Smooth muscle cell (in vitro differentiated cells): ENCODE results near the gene PIP4K2C. TPM values are rescaled to one million over a fixed set of nuclear protein-coding genes. Genes with fewer than 3 reads are reported as not detected.

Source experiments
- DNase-seq: peaks from one replicate; lab custom pipeline; 2025; ENCODE audit not compliant: unreplicated experiment; lab: John Stamatoyannopoulos, UW
- H2AFZ ChIP-seq: fragments of 200-600 bp; sonication (generic); 2 replicates; pipeline ENCODE4 v1.6.0; 2016; ENCODE audit warnings: antibody characterized with exemption, low read depth, mild to moderate bottlenecking
- H3F3A ChIP-seq: fragments of 200-600 bp; sonication (generic); 2 replicates; pipeline ENCODE4 v1.6.0; 2017; ENCODE audit warnings: antibody characterized with exemption, low read depth
- H3K27ac ChIP-seq: fragments of 200-600 bp; sonication (generic); 2 replicates; pipeline ENCODE4 v1.5.1; 2016; ENCODE audit warnings: low read depth, mild to moderate bottlenecking
- H3K27me3 ChIP-seq: fragments of 200-600 bp; sonication (generic); 2 replicates; pipeline ENCODE4 v1.6.1; 2016; ENCODE audit warnings: low read depth, mild to moderate bottlenecking
- H3K36me3 ChIP-seq: fragments of 200-600 bp; sonication (generic); 2 replicates; pipeline ENCODE4 v1.5.1; 2016; ENCODE audit warnings: low read depth
- H3K4me1 ChIP-seq: fragments of 200-600 bp; sonication (generic); 2 replicates; pipeline ENCODE4 v1.5.1; 2016; ENCODE audit warnings: low read depth
- H3K4me2 ChIP-seq: fragments of 200-600 bp; sonication (generic); 2 replicates; pipeline ENCODE4 v1.6.0; 2016; ENCODE audit warnings: mild to moderate bottlenecking
- H3K4me3 ChIP-seq: fragments of 200-600 bp; sonication (generic); 2 replicates; pipeline ENCODE4 v1.5.1; 2016; ENCODE audit warnings: mild to moderate bottlenecking
- H3K79me2 ChIP-seq: fragments of 200-600 bp; sonication (generic); 2 replicates; pipeline ENCODE4 v1.6.0; 2016; ENCODE audit warnings: low read depth, mild to moderate bottlenecking
- H3K9ac ChIP-seq: fragments of 200-600 bp; sonication (generic); 2 replicates; pipeline ENCODE4 v1.6.0; 2016; ENCODE audit warnings: low read depth
- H3K9me3 ChIP-seq: fragments of 200-600 bp; sonication (generic); replicated peaks from 2 replicates; pipeline ENCODE4 v1.5.1; 2016; ENCODE audit warnings: low read depth
- H4K20me1 ChIP-seq: fragments of 200-600 bp; sonication (generic); 2 replicates; pipeline ENCODE4 v1.6.0; 2016; ENCODE audit warnings: low read depth
- WGBS: methylation state at CpG from one replicate; pipeline ENCODE4 v1.1.7; 2016; ENCODE audit warnings: low lambda C conversion rate; 5-methylcytosine and 5-hydroxymethylcytosine counted together
- polyA plus RNA-seq: library from polyadenylated mRNA; unstranded; fragments of >200 nt; fragmentation: Nextera tagmentation; extraction: Ambion mirVana; gene quantifications from 2 replicates; pipeline ENCODE4 v1.2.1, GENCODE V29; 2016
- total RNA-seq: library from RNA; depleted of rRNA; stranded (reverse); fragments of >200 nt; gene quantifications from 2 replicates; pipeline ENCODE4 v1.2.3, GENCODE V29; 2014
- TF ChIP-seq, protein P1 (sequence below): fragments of 200-600 bp; sonication (generic); IDR thresholded peaks from 2 replicates; pipeline ENCODE4 v1.5.1; 2017; ENCODE audit warnings: borderline replicate concordance, mild to moderate bottlenecking, antibody characterized with exemption; ENCODE audit not compliant: insufficient read depth, poor library complexity, severe bottlenecking

Gene PIP4K2C
- total and polyA plus RNA-seq, 2 experiments from 2014 or later, result 33.3 to 39.5 TPM

- Histone ChIP-seq H3K36me3 (no peaks in the 10 kb centered on the region), H3K9ac (no peak overlapping the region), H2AFZ (no peak overlapping the region), H4K20me1 (peaks cover 4% of the 10 kb centered on the region), H3F3A (peaks cover 20% of the 10 kb centered on the region), H3K4me3 (no peak overlapping the region), H3K4me1 (peaks cover 17% of the 10 kb centered on the region), H3K9me3 (no peaks in the 10 kb centered on the region), H3K27me3 (peaks cover 12% of the 10 kb centered on the region), H3K79me2 (no peaks in the 10 kb centered on the region), H3K4me2 (no peak overlapping the region), H3K27ac (no peak overlapping the region)
- DNase-seq, result no peak
- 92% methylated on average over 10 of the region's 10 CpGs for WGBS
- TF ChIP-seq, protein P1, sequence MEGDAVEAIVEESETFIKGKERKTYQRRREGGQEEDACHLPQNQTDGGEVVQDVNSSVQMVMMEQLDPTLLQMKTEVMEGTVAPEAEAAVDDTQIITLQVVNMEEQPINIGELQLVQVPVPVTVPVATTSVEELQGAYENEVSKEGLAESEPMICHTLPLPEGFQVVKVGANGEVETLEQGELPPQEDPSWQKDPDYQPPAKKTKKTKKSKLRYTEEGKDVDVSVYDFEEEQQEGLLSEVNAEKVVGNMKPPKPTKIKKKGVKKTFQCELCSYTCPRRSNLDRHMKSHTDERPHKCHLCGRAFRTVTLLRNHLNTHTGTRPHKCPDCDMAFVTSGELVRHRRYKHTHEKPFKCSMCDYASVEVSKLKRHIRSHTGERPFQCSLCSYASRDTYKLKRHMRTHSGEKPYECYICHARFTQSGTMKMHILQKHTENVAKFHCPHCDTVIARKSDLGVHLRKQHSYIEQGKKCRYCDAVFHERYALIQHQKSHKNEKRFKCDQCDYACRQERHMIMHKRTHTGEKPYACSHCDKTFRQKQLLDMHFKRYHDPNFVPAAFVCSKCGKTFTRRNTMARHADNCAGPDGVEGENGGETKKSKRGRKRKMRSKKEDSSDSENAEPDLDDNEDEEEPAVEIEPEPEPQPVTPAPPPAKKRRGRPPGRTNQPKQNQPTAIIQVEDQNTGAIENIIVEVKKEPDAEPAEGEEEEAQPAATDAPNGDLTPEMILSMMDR, result no peak
Observed at GRCh38 chr12:57613427-57614109, 22.6 kb downstream of the PIP4K2C start.

DNA sequence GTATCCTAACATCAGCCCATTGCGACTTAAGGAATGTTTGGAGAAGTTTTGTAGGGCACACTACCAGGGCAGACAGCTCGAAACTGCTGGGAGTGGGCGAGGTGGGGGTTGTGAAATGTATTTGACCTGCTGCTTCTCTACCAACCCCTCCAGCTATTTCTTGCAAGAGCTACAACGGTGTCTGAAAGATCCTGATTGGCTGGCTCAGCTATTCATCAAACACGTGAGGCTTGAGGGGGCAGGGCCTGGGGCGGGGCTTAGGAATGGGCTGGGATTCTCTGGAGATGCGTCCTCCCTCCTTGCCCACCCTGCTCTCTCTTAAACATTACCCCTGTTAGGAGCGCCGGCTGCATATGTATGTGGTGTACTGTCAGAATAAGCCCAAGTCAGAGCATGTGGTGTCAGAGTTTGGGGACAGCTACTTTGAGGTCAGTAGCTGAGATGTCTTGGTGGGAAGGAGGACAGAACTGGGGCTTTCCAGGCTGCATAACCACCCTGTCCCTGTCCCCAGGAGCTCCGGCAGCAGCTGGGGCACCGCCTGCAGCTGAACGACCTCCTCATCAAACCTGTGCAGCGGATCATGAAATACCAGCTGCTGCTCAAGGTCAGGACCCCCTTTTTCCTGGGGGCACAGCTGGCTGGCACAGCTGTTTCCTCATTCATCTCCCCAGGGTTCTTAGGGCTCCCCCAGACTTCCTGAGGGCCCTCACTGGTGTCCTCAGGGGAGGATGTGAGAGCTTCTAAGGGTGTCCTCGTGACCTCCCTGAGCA lies 23.4 kb downstream of the PIP4K2C start:
- peaks cover 17% of the 10 kb centered on the region for H3K4me1 ChIP-seq
- no peaks in the 10 kb centered on the region for H3K9me3 ChIP-seq
- peaks cover 20% of the 10 kb centered on the region for H3K27me3 ChIP-seq
- no peak overlapping the region for H2AFZ ChIP-seq
- no peak overlapping the region for H3K9ac ChIP-seq
- H3K4me2 ChIP-seq, result no peak overlapping the region
- 74% methylated on average over 14 of the region's 14 CpGs for WGBS
- peaks cover 4% of the 10 kb centered on the region for H4K20me1 ChIP-seq
- H3K4me3 ChIP-seq, result no peak overlapping the region
- no peaks in the 10 kb centered on the region for H3K79me2 ChIP-seq
- no peak for DNase-seq
- no peak overlapping the region for H3K27ac ChIP-seq
- TF ChIP-seq, protein P1, result no peak
- H3F3A ChIP-seq, result peaks cover 17% of the 10 kb centered on the region
- H3K36me3 ChIP-seq, result no peaks in the 10 kb centered on the region

DNA sequence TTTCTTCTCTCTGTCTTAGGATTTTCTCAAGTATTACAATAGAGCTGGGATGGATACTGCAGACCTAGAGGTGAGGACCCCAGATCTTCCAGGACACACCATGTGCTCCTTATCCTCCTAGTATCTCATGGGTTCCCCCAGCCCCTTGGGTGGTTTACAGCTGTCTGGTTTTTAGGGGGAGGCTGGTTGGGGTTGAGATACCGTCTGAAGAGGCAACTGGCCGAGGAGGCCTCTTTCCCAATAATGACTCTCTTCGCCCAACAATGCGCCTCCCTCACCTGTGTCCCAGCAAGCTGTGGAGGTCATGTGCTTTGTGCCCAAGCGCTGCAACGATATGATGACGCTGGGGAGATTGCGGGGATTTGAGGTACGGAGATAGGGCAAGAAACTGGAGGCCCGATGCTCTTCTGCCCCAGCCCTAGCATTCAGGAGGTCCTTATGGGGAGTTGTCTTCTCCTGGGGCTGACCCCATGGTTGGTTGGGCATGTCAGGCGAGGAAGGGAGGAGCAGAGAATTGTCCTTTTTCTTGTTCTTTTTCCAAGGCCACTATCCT lies 24.0 kb downstream of the PIP4K2C start:
- 87% methylated on average over 11 of the region's 11 CpGs for WGBS
- H3K27ac ChIP-seq, result no peak overlapping the region
- TF ChIP-seq, protein P1, result no peak
- no peak overlapping the region for H3K4me2 ChIP-seq
- H3K9me3 ChIP-seq, result no peaks in the 10 kb centered on the region
- no peak for DNase-seq
- peaks cover 27% of the 10 kb centered on the region for H3K27me3 ChIP-seq
- no peaks in the 10 kb centered on the region for H3K79me2 ChIP-seq
- no peak overlapping the region for H3K4me3 ChIP-seq
- H3K36me3 ChIP-seq, result no peaks in the 10 kb centered on the region
- H4K20me1 ChIP-seq, result peaks cover 4% of the 10 kb centered on the region
- no peak overlapping the region for H2AFZ ChIP-seq
- H3K9ac ChIP-seq, result no peak overlapping the region
- peaks cover 17% of the 10 kb centered on the region for H3F3A ChIP-seq
- H3K4me1 ChIP-seq, result peaks cover 15% of the 10 kb centered on the region
